ENCODE results near the gene STX1A.

Gene STX1A

GRCh38 chr7:73706126-73707044 lies 13.1 kb downstream of the STX1A start:
- no peak for DNase-seq

GRCh38 chr7:73705551-73705920 lies 13.9 kb downstream of the STX1A start:
- no peak for DNase-seq

- DNase-seq = no peak
Observed at GRCh38 chr7:73704640-73705550, 14.6 kb downstream of the STX1A start.

- no peak for DNase-seq
Observed at GRCh38 chr7:73703757-73704639, 15.5 kb downstream of the STX1A start.

GRCh38 chr7:73703225-73703624 lies 16.2 kb downstream of the STX1A start:
- DNase-seq = no peak

- DNase-seq = no peak
Observed at GRCh38 chr7:73702665-73703064, 16.8 kb downstream of the STX1A start.

- DNase-seq = no peak
Observed at GRCh38 chr7:73702226-73702625, 17.2 kb downstream of the STX1A start.

- DNase-seq = no peak
Observed at GRCh38 chr7:73701357-73701995, 18.0 kb downstream of the STX1A start.

- no peak for DNase-seq
Observed at GRCh38 chr7:73700581-73701134, 18.8 kb downstream of the STX1A start.

GRCh38 chr7:73700069-73700423 lies 19.4 kb downstream of the STX1A start:
- DNase-seq = no peak

GRCh38 chr7:73699370-73700068 lies 19.9 kb downstream of the STX1A start:
- DNase-seq = no peak

GRCh38 chr7:73698410-73698809 lies 21.1 kb downstream of the STX1A start:
- no peak for DNase-seq

- no peak for DNase-seq
Observed at GRCh38 chr7:73696372-73696771, 23.1 kb downstream of the STX1A start.

- DNase-seq = no peak
Observed at GRCh38 chr7:73690646-73691045, 28.8 kb downstream of the STX1A start.

- DNase-seq = no peak
Observed at GRCh38 chr7:73688288-73688687, 31.2 kb downstream of the STX1A start.

GRCh38 chr7:73685311-73685710 lies 34.2 kb downstream of the STX1A start:
- DNase-seq = no peak

- DNase-seq = no peak
Observed at GRCh38 chr7:73683788-73684693, 35.4 kb downstream of the STX1A start.

GRCh38 chr7:73683056-73683787 lies 36.2 kb downstream of the STX1A start, which contains the start of the genes BUD23 and DNAJC30:
Gene BUD23, plus strand, starts transcription at chr7:73683597. Its CDS starts 29 bp downstream, at chr7:73683626.
Gene DNAJC30, minus strand, starts transcription at chr7:73683453. Its CDS starts 30 bp downstream, at chr7:73683423.
- peak; percentile 67 for DNase-seq

GRCh38 chr7:73682745-73683055 lies 36.8 kb downstream of the STX1A start:
- DNase-seq = no peak

All from NCI-H2029 treated with DMSO at 0.1 percent for 48 hours (cell line).